IMR-90 (cell line): ENCODE measurements around the gene INPP5D. TPM values are rescaled to one million over a fixed set of nuclear protein-coding genes. Genes with fewer than 3 reads are reported as not detected.
A peak's percentile ranks its signal among the peaks of the same experiment; 100 is the strongest.

Source experiments
- ATAC-seq: fragments of 200-7000 bp; cut with Tn5 transposase; 2 replicates; pipeline ENCODE4 v1.9.1; 2020; ENCODE audit warnings: low read depth, mild to moderate bottlenecking, moderate library complexity
- BruUV-seq: library from RNA; stranded (reverse); fragments of 400-500 nt; replicated peaks from 2 replicates; lab custom pipeline; 2021; lab: Mats Ljungman, UMichigan
- CTCF ChIA-PET: fragments of 300-600 bp; formaldehyde crosslinking; extraction: SDS; loops from one replicate; lab custom pipeline; 2021; ENCODE audit warnings: antibody characterized with exemption; lab: Yijun Ruan, JAX
- POLR2A ChIA-PET: fragments of 300-600 bp; sonication (Branson Sonifier 250); formaldehyde crosslinking; loops from one replicate; lab custom pipeline; 2022; ENCODE audit warnings: antibody characterized with exemption; ENCODE audit not compliant: unreplicated experiment; lab: Charles Lee
- DNase-seq: peaks from one replicate; pipeline ENCODE4 v3.0.0; 2013
- H2AFZ ChIP-seq: replicated peaks from 2 replicates; pipeline ENCODE3; 2013; ENCODE audit warnings: low read length, mild to moderate bottlenecking; ENCODE audit not compliant: poor library complexity
- H2AK5ac ChIP-seq: 2 replicates; pipeline ENCODE4 v1.6.1; 2013; ENCODE audit warnings: low read depth, low read length, inconsistent platforms
- H2AK9ac ChIP-seq: replicated peaks from 2 replicates; pipeline ENCODE3; 2013; ENCODE audit warnings: mild to moderate bottlenecking, low read depth, low read length, moderate library complexity; ENCODE audit not compliant: poor library complexity
- H2BK120ac ChIP-seq: 2 replicates; pipeline ENCODE4 v1.6.1; 2013; ENCODE audit warnings: low read depth, low read length, inconsistent platforms
- H2BK15ac ChIP-seq: 3 replicates; pipeline ENCODE4 v1.6.1; 2013; ENCODE audit warnings: low read depth, low read length, inconsistent platforms
- H2BK20ac ChIP-seq: 2 replicates; pipeline ENCODE4 v1.6.1; 2013; ENCODE audit warnings: low read depth, mild to moderate bottlenecking, inconsistent platforms, low read length, moderate library complexity
- H2BK5ac ChIP-seq: 2 replicates; pipeline ENCODE4 v1.6.1; 2013; ENCODE audit warnings: mild to moderate bottlenecking, low read depth, low read length, inconsistent platforms; ENCODE audit not compliant: poor library complexity, severe bottlenecking
- H3K14ac ChIP-seq: replicated peaks from 2 replicates; pipeline ENCODE4 v1.6.1; 2013; ENCODE audit warnings: low read depth, low read length, inconsistent platforms
- H3K18ac ChIP-seq: 2 replicates; pipeline ENCODE4 v1.6.1; 2013; ENCODE audit warnings: low read depth, low read length, control low read depth
- H3K23ac ChIP-seq: 2 replicates; pipeline ENCODE4 v1.6.1; 2013; ENCODE audit warnings: low read depth, low read length, inconsistent platforms
- H3K27ac ChIP-seq: 2 replicates; pipeline ENCODE4 v1.5.1; 2013; ENCODE audit warnings: mild to moderate bottlenecking, control low read depth, low read length; ENCODE audit not compliant: insufficient read depth
- H3K27me3 ChIP-seq: 2 replicates; pipeline ENCODE4 v1.6.1; 2013; ENCODE audit warnings: low read length; ENCODE audit not compliant: control insufficient read depth, insufficient read depth
- H3K36me3 ChIP-seq: 2 replicates; pipeline ENCODE4 v1.6.1; 2013; ENCODE audit warnings: low read length, mixed read lengths; ENCODE audit not compliant: control insufficient read depth, insufficient read depth
- H3K4ac ChIP-seq: 2 replicates; pipeline ENCODE4 v1.6.1; 2013; ENCODE audit warnings: low read depth, low read length, inconsistent platforms
- H3K4me1 ChIP-seq: 2 replicates; pipeline ENCODE4 v1.6.1; 2013; ENCODE audit warnings: low read length, mixed read lengths; ENCODE audit not compliant: control insufficient read depth, insufficient read depth
- H3K4me2 ChIP-seq: 2 replicates; pipeline ENCODE4 v1.6.1; 2013; ENCODE audit warnings: low read depth, mild to moderate bottlenecking, control low read depth, low read length, moderate library complexity
- H3K4me3 ChIP-seq: 2 replicates; pipeline ENCODE4 v1.5.1; 2013; ENCODE audit warnings: low read depth, mild to moderate bottlenecking, control low read depth, low read length, moderate library complexity; ENCODE audit not compliant: insufficient read depth
- H3K56ac ChIP-seq: 2 replicates; pipeline ENCODE4 v1.6.1; 2013; ENCODE audit warnings: low read length, inconsistent platforms; ENCODE audit not compliant: insufficient read depth; ENCODE audit errors: extremely low read depth
- H3K79me1 ChIP-seq, 2 experiments: 2 replicates each; pipeline ENCODE4 v1.6.1; 2013; ENCODE audit warnings: low read length in 2 of 2, inconsistent platforms in 1 of 2, low read depth in 1 of 2
- H3K9ac ChIP-seq: 2 replicates; pipeline ENCODE4 v1.6.1; 2013; ENCODE audit warnings: low read depth, low read length, control low read depth
- H3K9me1 ChIP-seq: 2 replicates; pipeline ENCODE4 v1.6.1; 2013; ENCODE audit warnings: low read length, inconsistent platforms; ENCODE audit not compliant: insufficient read depth
- H3K9me3 ChIP-seq: 2 replicates; pipeline ENCODE4 v1.6.1; 2013; ENCODE audit warnings: low read length; ENCODE audit not compliant: control insufficient read depth, insufficient read depth
- H4K20me1 ChIP-seq: 2 replicates; pipeline ENCODE4 v1.6.1; 2013; ENCODE audit warnings: low read length, inconsistent platforms; ENCODE audit not compliant: insufficient read depth
- H4K5ac ChIP-seq: 2 replicates; pipeline ENCODE4 v1.6.1; 2013; ENCODE audit warnings: mild to moderate bottlenecking, low read depth, low read length, control low read depth
- H4K8ac ChIP-seq, 2 experiments: 2 replicates each; pipeline ENCODE4 v1.6.1; 2013; ENCODE audit warnings: low read depth in 2 of 2, low read length in 2 of 2, control low read depth in 1 of 2, inconsistent platforms in 1 of 2
- H4K91ac ChIP-seq: 2 replicates; pipeline ENCODE4 v1.6.1; 2013; ENCODE audit warnings: low read depth, low read length, inconsistent platforms; ENCODE audit not compliant: insufficient read depth
- BHLHE40 ChIP-seq: fragments of 150-350 bp; IDR thresholded peaks from 2 replicates; pipeline ENCODE4 v1.6.1; 2016; ENCODE audit warnings: mild to moderate bottlenecking, low read depth, low read length
- CEBPB ChIP-seq: IDR thresholded peaks from 2 replicates; pipeline ENCODE4 v1.6.1; 2012; ENCODE audit warnings: low read depth, low read length, improper control_type of control experiment
- FOS ChIP-seq: fragments of 150-350 bp; IDR thresholded peaks from 2 replicates; pipeline ENCODE4 v1.6.1; 2016; ENCODE audit warnings: low read depth, low read length
- MXI1 ChIP-seq: IDR thresholded peaks from 2 replicates; pipeline ENCODE4 v1.6.1; 2012; ENCODE audit warnings: low read depth, mild to moderate bottlenecking, low read length, moderate library complexity, borderline replicate concordance
- NFE2L2 ChIP-seq: fragments of 150-350 bp; IDR thresholded peaks from 2 replicates; pipeline ENCODE4 v1.6.1; 2016; ENCODE audit warnings: low read depth, mild to moderate bottlenecking, low read length
- POLR2A ChIP-seq: IDR thresholded peaks from 2 replicates; pipeline ENCODE4 v1.6.1; 2012; ENCODE audit warnings: mild to moderate bottlenecking, low read depth, low read length
- RAD21 ChIP-seq: IDR thresholded peaks from 2 replicates; pipeline ENCODE4 v1.6.1; 2012; ENCODE audit warnings: low read length, improper control_type of control experiment
- RFX5 ChIP-seq: IDR thresholded peaks from 2 replicates; pipeline ENCODE4 v1.8.0; 2012; ENCODE audit warnings: low read depth, mild to moderate bottlenecking, low read length, moderate library complexity
- SMC3 ChIP-seq: fragments of 150-350 bp; IDR thresholded peaks from 2 replicates; pipeline ENCODE4 v1.6.1; 2016; ENCODE audit warnings: low read depth, mild to moderate bottlenecking, antibody characterized with exemption, low read length, moderate library complexity
- USF2 ChIP-seq: fragments of 150-350 bp; IDR thresholded peaks from 2 replicates; pipeline ENCODE4 v1.6.1; 2017; ENCODE audit warnings: mild to moderate bottlenecking, antibody characterized with exemption, low read length, low read depth
- WGBS, 2 experiments: methylation state at CpG; one replicate each; pipeline versions ENCODE4 v1.1.5 to v1.1.7; 2013; ENCODE audit warnings: missing lambda C conversion rate in 2 of 2; ENCODE audit not compliant: insufficient read length in 1 of 2; ENCODE audit errors: extremely low coverage in 2 of 2; 5-methylcytosine and 5-hydroxymethylcytosine counted together
- dilution Hi-C: fragments of 300-500 bp; cut with HindIII; formaldehyde crosslinking; loops from one replicate; pipeline ENCODE4 v1.14.3; 2018; ENCODE audit warnings: low sequenced_read_pairs; ENCODE audit not compliant: unreplicated experiment
- in situ Hi-C: fragments of 300-500 bp; cut with MboI; formaldehyde crosslinking; loops from 3 replicates; pipeline ENCODE4 v1.14.3; 2019; ENCODE audit warnings: low sequenced_read_pairs, inconsistent platforms, mixed read lengths
- intact Hi-C: fragments of 100-400 bp; cut with micrococcal nuclease; formaldehyde crosslinking; loops from 2 replicates; pipeline ENCODE4 v1.10.0; 2022
- polyA plus RNA-seq, 3 experiments: library from polyadenylated mRNA; depleted of rRNA; stranded (reverse); fragments of >200 nt; gene quantifications; 2 replicates each; pipeline ENCODE4 v1.2.3, GENCODE V29; 2012; ENCODE audit warnings: low replicate concordance in 1 of 3
- total RNA-seq: library from RNA; depleted of rRNA; stranded (reverse); fragments of >200 nt; gene quantifications from 2 replicates; pipeline ENCODE4 v1.2.3, GENCODE V29; 2012
- TF ChIP-seq, protein P1 (sequence below): fragments of 150-350 bp; IDR thresholded peaks from 2 replicates; pipeline ENCODE4 v1.6.1; 2016; ENCODE audit warnings: low read depth, mild to moderate bottlenecking, low read length, moderate library complexity, borderline replicate concordance

The INPP5D gene
- total and polyA plus RNA-seq, 2 of the 4 experiments (the other 2 are of a cell fraction): 0.18 to 0.29 TPM

GRCh38 chr2:233244818-233245217, 184.7 kb downstream of the INPP5D start:
- BruUV-seq: no TSS peak
- no peaks in the 10 kb centered on the region for H3K79me1 ChIP-seq
- dilution Hi-C loops: no loop called here

More at GRCh38 chr2:233244818-233245217, 184.7 kb downstream of the INPP5D start:
- Histone ChIP-seq H2AK9ac (no peak overlapping the region), H2BK20ac (no peak overlapping the region), H2AFZ (peak overlapping the region; percentile 49), H3K27me3 (peaks cover 4% of the 10 kb centered on the region; the same call in 1 of the 2 replicates), H2AK5ac (no peak overlapping the region), H3K4ac (no peak overlapping the region), H2BK15ac (no peak overlapping the region), H4K91ac (no peak overlapping the region), H3K4me3 (no peak overlapping the region), H4K20me1 (no peaks in the 10 kb centered on the region), H3K9ac (no peak overlapping the region), H3K4me2 (no peak overlapping the region), H3K36me3 (no peaks in the 10 kb centered on the region), H4K5ac (no peak overlapping the region), H3K18ac (no peak overlapping the region), H3K23ac (no peak overlapping the region), H3K56ac (no peak overlapping the region), H3K27ac (no peak overlapping the region), H3K9me3 (no peaks in the 10 kb centered on the region), H3K14ac (no peak overlapping the region), H3K9me1 (no peaks in the 10 kb centered on the region), H4K8ac (no peak overlapping the region), H3K4me1 (no peaks in the 10 kb centered on the region), H2BK5ac (no peak overlapping the region), H2BK120ac (no peak overlapping the region)
- intact Hi-C loops (no loop called here), in situ Hi-C loops (no loop called here)
- ATAC-seq: no peak
- DNase-seq: peak; percentile 16
- WGBS, 2 experiments: 67% methylated on average over 3 of the region's 5 CpGs; no CpG with 5 or more reads in 1 of the 2 experiments
- no peak for TF ChIP-seq RFX5
- TF ChIP-seq CEBPB: no peak
- TF ChIP-seq MXI1: no peak
- TF ChIP-seq BHLHE40: no peak
- no peak for TF ChIP-seq POLR2A
- no peak for TF ChIP-seq RAD21
- TF ChIP-seq, protein P1, sequence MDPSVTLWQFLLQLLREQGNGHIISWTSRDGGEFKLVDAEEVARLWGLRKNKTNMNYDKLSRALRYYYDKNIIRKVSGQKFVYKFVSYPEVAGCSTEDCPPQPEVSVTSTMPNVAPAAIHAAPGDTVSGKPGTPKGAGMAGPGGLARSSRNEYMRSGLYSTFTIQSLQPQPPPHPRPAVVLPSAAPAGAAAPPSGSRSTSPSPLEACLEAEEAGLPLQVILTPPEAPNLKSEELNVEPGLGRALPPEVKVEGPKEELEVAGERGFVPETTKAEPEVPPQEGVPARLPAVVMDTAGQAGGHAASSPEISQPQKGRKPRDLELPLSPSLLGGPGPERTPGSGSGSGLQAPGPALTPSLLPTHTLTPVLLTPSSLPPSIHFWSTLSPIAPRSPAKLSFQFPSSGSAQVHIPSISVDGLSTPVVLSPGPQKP: no peak
- no peak for TF ChIP-seq NFE2L2
- TF ChIP-seq USF2: no peak
- no peak for TF ChIP-seq SMC3
- TF ChIP-seq FOS: no peak
- ChIA-PET CTCF (no interaction called here), POLR2A (no interaction called here)
